ENCODE results near the gene LYRM4. TPM values are rescaled to one million over a fixed set of nuclear protein-coding genes. Genes with fewer than 3 reads are reported as not detected.

LYRM4 gene
- total RNA-seq, 2 donors from 2014 or later: 28.4 to 38.3 TPM

- no peak for DNase-seq
- H3K36me3 Mint-ChIP-seq (ENCODE audit: insufficient read depth in 2 of 2): no peaks in the 10 kb centered on the region
- no peak for ATAC-seq (replicated peaks in 1 of 2)
- no peak overlapping the region for H3K4me3 Mint-ChIP-seq
- H3K27ac Mint-ChIP-seq: no peak overlapping the region
- H3K27me3 Mint-ChIP-seq (ENCODE audit: low read depth): no peaks in the 10 kb centered on the region
- no peaks in the 10 kb centered on the region for H3K9me3 Mint-ChIP-seq
- peaks cover 11% of the 10 kb centered on the region for H3K4me1 Mint-ChIP-seq (ENCODE audit: low read depth)
These were observed 31.4 kb downstream of the LYRM4 start for GRCh38 chr6:5229356-5229755.

- peaks cover 8% of the 10 kb centered on the region for H3K4me1 Mint-ChIP-seq (ENCODE audit: low read depth)
- H3K27ac Mint-ChIP-seq: no peak overlapping the region
- H3K4me3 Mint-ChIP-seq: no peak overlapping the region
- no peaks in the 10 kb centered on the region for H3K27me3 Mint-ChIP-seq (ENCODE audit: low read depth)
- H3K9me3 Mint-ChIP-seq: no peaks in the 10 kb centered on the region
- DNase-seq (no peak), ATAC-seq (replicated peaks in 1 of 2) (no peak)
- peaks cover 0 to 2% of the 10 kb centered on the region in 2 donors for H3K36me3 Mint-ChIP-seq (ENCODE audit: insufficient read depth in 2 of 2)
These were observed 37.4 kb downstream of the LYRM4 start for GRCh38 chr6:5223309-5223708.

DNA sequence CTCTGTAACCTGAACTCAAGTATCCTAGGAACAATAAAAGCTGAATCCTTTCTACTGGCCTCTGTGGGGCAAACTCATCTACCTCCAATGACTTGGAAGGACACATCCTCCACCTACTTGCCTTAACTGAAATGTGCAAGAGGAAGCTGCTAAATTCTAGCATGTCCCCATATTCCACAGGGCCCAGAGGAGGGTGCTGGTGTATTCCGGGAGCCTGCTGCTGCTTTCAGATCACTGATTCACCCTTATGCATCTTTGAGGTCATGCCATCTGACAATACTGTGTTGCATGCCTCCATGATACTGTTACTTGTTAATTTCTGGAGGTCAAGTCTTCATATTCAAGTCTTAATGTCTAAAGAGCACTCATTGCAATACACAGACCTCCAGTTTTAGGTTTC lies 40.3 kb downstream of the LYRM4 start:
- no peak for ATAC-seq (replicated peaks in 1 of 2)
- H3K27ac Mint-ChIP-seq: peak overlapping the region; percentile 42

DNA sequence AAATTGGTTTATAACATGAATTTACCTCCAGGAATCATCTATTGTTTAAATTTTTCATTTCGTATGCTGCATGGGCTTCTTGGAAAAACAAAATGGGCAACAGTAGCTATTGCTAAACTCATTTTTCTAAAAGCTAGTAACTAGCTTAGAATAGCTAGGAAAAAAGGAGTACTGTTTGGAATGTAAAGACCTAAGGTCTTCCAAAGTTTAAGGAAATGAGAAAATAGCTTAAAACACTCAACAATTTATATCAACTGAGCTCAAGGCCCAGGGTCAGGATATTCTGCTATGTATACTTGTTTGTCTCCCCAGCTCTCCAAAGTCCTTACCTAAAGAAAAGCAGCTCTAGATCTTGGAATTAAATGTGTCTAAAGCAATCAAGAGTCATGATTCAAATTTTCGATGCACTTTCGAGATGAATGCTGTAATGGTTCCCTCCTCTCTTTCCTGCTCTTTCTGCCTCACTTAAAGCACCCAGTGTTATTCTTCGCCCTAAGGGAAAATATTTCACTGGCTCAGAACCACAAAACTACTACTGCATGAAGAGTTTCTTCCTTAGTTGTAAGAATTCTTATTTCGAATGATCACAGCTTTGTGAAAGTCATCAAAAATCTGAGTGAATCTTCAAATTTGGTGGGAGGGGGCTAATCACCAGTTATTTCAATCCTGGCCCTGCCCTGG lies 41.6 kb downstream of the LYRM4 start:
- Mint-ChIP-seq H3K36me3 (ENCODE audit: insufficient read depth in 2 of 2) (peaks cover 0 to 2% of the 10 kb centered on the region in 2 donors), H3K4me3 (no peak overlapping the region), H3K9me3 (no peaks in the 10 kb centered on the region), H3K27ac (no peak overlapping the region), H3K4me1 (ENCODE audit: low read depth) (peaks cover 8% of the 10 kb centered on the region), H3K27me3 (ENCODE audit: low read depth) (no peaks in the 10 kb centered on the region)
- DNase-seq (no peak), ATAC-seq (replicated peaks in 1 of 2) (no peak)

More for the DNA sequence above, 40.3 kb downstream of the LYRM4 start:
- Mint-ChIP-seq H3K36me3 (ENCODE audit: insufficient read depth in 2 of 2) (peaks cover 0 to 2% of the 10 kb centered on the region in 2 donors), H3K4me3 (no peak overlapping the region), H3K9me3 (no peaks in the 10 kb centered on the region), H3K4me1 (ENCODE audit: low read depth) (peaks cover 8% of the 10 kb centered on the region), H3K27me3 (ENCODE audit: low read depth) (no peaks in the 10 kb centered on the region)
- DNase-seq: no peak

DNA sequence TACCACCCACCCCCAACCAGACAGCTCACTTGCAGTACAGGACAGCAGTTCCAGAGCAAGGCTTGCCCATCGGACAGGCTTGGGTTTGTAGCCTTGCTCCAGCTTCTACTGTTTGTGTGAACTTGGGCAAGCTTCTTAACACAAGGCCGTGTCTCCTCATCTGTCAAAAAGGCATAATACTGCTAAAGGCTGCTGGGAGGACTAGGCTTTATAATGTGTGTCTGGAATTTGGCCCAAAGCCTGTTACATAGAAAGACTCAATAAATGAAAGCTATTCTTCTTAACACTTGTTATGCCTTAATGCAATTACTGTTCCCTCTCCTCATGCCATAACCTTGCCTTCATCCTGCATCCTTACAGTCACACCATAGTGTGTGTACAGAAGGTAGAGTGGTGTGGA lies 43.4 kb downstream of the LYRM4 start:
- Mint-ChIP-seq H3K4me1 (ENCODE audit: low read depth) (peaks cover 8% of the 10 kb centered on the region), H3K27ac (no peak overlapping the region), H3K9me3 (no peaks in the 10 kb centered on the region), H3K27me3 (ENCODE audit: low read depth) (no peaks in the 10 kb centered on the region), H3K4me3 (no peak overlapping the region), H3K36me3 (ENCODE audit: insufficient read depth in 2 of 2) (peaks cover 2 to 6% of the 10 kb centered on the region in 2 donors)
- no peak for DNase-seq
- ATAC-seq (replicated peaks in 1 of 2): no peak

- no peaks in the 10 kb centered on the region for H3K9me3 Mint-ChIP-seq
- peaks cover 0 to 6% of the 10 kb centered on the region in 2 donors for H3K36me3 Mint-ChIP-seq (ENCODE audit: insufficient read depth in 2 of 2)
- ATAC-seq (replicated peaks in 1 of 2) (no peak), DNase-seq (no peak)
- no peak overlapping the region for H3K27ac Mint-ChIP-seq
- peaks cover 15% of the 10 kb centered on the region for H3K4me1 Mint-ChIP-seq (ENCODE audit: low read depth)
- no peak overlapping the region for H3K4me3 Mint-ChIP-seq
- no peaks in the 10 kb centered on the region for H3K27me3 Mint-ChIP-seq (ENCODE audit: low read depth)
These were observed 45.0 kb downstream of the LYRM4 start for GRCh38 chr6:5215799-5216198.

GRCh38 chr6:5215159-5215558 lies 45.6 kb downstream of the LYRM4 start:
- H3K4me3 Mint-ChIP-seq: no peak overlapping the region
- H3K9me3 Mint-ChIP-seq: no peaks in the 10 kb centered on the region
- peaks cover 0 to 6% of the 10 kb centered on the region in 2 donors for H3K36me3 Mint-ChIP-seq (ENCODE audit: insufficient read depth in 2 of 2)

DNA sequence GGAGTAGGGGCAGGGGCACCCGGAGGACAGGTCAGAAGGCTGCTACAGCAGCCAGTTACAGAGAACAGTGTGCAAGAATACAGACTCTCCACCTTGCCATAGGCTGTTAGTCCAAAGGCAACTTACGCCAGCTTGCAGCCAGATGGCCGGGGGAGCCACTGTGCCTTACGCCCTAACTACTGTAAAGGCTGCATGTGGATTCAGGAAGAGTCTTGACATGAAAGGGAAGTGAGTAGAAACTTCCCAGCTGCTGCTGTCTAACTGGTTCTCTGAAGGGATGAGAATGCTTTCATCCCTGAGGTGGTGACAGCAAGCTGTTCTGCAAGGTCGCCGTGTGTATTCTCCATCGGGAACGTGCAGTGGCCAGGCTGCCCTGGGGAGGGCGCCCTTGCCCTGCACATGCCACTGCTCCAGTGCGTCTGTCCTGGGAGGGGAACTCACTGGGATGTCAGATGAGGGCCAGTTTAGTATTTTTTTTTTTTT lies 46.1 kb downstream of the LYRM4 start:
- DNase-seq (peak; percentile 32 to 66), ATAC-seq (replicated peaks in 1 of 2) (peak in 1 of 2 donors; percentile 75)
- Mint-ChIP-seq H3K27ac (no peak overlapping the region), H3K4me1 (ENCODE audit: low read depth) (peaks cover 13% of the 10 kb centered on the region), H3K27me3 (ENCODE audit: low read depth) (no peaks in the 10 kb centered on the region), H3K36me3 (ENCODE audit: insufficient read depth in 2 of 2) (peaks cover 0 to 6% of the 10 kb centered on the region in 2 donors), H3K4me3 (no peak overlapping the region), H3K9me3 (no peaks in the 10 kb centered on the region)

More at GRCh38 chr6:5215159-5215558, 45.6 kb downstream of the LYRM4 start:
- no peak for ATAC-seq (replicated peaks in 1 of 2)
- Mint-ChIP-seq H3K27me3 (ENCODE audit: low read depth) (no peaks in the 10 kb centered on the region), H3K4me1 (ENCODE audit: low read depth) (peaks cover 17% of the 10 kb centered on the region), H3K27ac (no peak overlapping the region)
- DNase-seq: no peak

GRCh38 chr6:5213836-5214235 lies 46.9 kb downstream of the LYRM4 start:
- Mint-ChIP-seq H3K9me3 (no peaks in the 10 kb centered on the region), H3K4me3 (no peak overlapping the region), H3K4me1 (ENCODE audit: low read depth) (peaks cover 13% of the 10 kb centered on the region), H3K36me3 (ENCODE audit: insufficient read depth in 2 of 2) (peaks cover 0 to 6% of the 10 kb centered on the region in 2 donors), H3K27ac (no peak overlapping the region), H3K27me3 (ENCODE audit: low read depth) (no peaks in the 10 kb centered on the region)
- DNase-seq (no peak), ATAC-seq (replicated peaks in 1 of 2) (no peak)

DNA sequence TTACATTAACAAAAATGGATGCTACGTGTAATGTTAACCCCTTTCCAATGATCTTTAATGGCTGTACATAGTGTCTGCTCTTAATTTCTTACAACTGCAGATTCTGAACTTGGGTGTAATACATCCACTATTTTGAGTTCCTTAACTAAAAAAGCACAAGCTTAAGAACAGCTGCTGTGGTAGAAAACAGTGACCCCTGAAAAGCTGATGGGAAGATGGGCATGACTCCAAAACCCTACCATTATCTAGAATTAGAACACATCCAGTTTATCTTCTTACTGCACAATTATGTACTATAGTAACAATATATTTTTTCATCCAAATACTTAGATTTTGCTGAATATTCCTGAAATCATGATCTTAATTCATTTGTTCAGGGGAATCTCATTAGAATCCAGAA lies 49.3 kb downstream of the LYRM4 start:
- Mint-ChIP-seq H3K36me3 (ENCODE audit: insufficient read depth in 2 of 2) (peaks cover 0 to 8% of the 10 kb centered on the region in 2 donors), H3K27me3 (ENCODE audit: low read depth) (no peaks in the 10 kb centered on the region), H3K27ac (no peak overlapping the region), H3K4me3 (no peak overlapping the region), H3K4me1 (ENCODE audit: low read depth) (peaks cover 13% of the 10 kb centered on the region), H3K9me3 (no peaks in the 10 kb centered on the region)
- ATAC-seq (replicated peaks in 1 of 2) (no peak), DNase-seq (no peak)

- Mint-ChIP-seq H3K9me3 (no peaks in the 10 kb centered on the region), H3K36me3 (ENCODE audit: insufficient read depth in 2 of 2) (peaks cover 0 to 6% of the 10 kb centered on the region in 2 donors), H3K27ac (no peak overlapping the region), H3K4me3 (no peak overlapping the region), H3K27me3 (ENCODE audit: low read depth) (no peaks in the 10 kb centered on the region), H3K4me1 (ENCODE audit: low read depth) (peaks cover 13% of the 10 kb centered on the region)
- no peak for DNase-seq
- no peak for ATAC-seq (replicated peaks in 1 of 2)
These were observed 52.2 kb downstream of the LYRM4 start for GRCh38 chr6:5208471-5208971.

DNA sequence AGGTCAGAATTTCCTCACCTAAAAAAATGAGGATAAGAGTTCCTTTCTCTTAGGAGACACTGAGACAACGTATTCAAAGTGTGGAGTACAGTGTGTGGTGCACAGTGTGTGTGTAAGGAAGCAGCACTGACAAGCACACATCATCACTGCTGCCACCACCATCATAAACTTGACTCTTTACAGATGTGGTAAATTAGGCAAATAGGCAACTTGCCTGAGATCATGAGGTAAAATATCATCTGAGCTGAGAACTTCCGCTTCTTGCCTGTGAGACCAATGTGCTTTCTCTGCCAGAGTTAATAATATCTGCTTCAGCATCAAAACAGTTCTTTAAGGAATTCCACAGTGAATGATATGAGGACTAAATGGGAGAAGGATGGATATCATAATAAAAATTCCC lies 52.7 kb downstream of the LYRM4 start:
- H3K4me3 Mint-ChIP-seq: no peak overlapping the region
- no peaks in the 10 kb centered on the region for H3K9me3 Mint-ChIP-seq
- no peak for ATAC-seq (replicated peaks in 1 of 2)
- no peak for DNase-seq
- H3K36me3 Mint-ChIP-seq (ENCODE audit: insufficient read depth in 2 of 2): peaks cover 0 to 6% of the 10 kb centered on the region in 2 donors
- H3K27ac Mint-ChIP-seq: no peak overlapping the region
- peaks cover 13% of the 10 kb centered on the region for H3K4me1 Mint-ChIP-seq (ENCODE audit: low read depth)
- no peaks in the 10 kb centered on the region for H3K27me3 Mint-ChIP-seq (ENCODE audit: low read depth)

GRCh38 chr6:5206920-5207561 lies 53.7 kb downstream of the LYRM4 start:
- H3K36me3 Mint-ChIP-seq (ENCODE audit: insufficient read depth in 2 of 2): peaks cover 0 to 2% of the 10 kb centered on the region in 2 donors
- no peak overlapping the region for H3K4me3 Mint-ChIP-seq
- no peaks in the 10 kb centered on the region for H3K27me3 Mint-ChIP-seq (ENCODE audit: low read depth)
- DNase-seq (no peak), ATAC-seq (replicated peaks in 1 of 2) (no peak)
- H3K27ac Mint-ChIP-seq: no peak overlapping the region
- no peaks in the 10 kb centered on the region for H3K9me3 Mint-ChIP-seq
- H3K4me1 Mint-ChIP-seq (ENCODE audit: low read depth): peaks cover 12% of the 10 kb centered on the region

Data from activated T-cell treated with anti-CD3 and anti-CD28 coated beads, Interleukin-2, amount 50 U/mL, for 72 hours (primary cell).